GM19455 (cell line): ENCODE results near the gene KIF20A.
"Not testable (repeated sequence)": the region's sequence is repeated elsewhere in the genome, so short reads cannot be mapped to it uniquely, and the experiment has no call there.

Source experiments
- ATAC-seq: cut with Tn5 transposase; IDR thresholded peaks from one replicate; pipeline ENCODE4 v1.9.1; 2021; ENCODE audit not compliant: unreplicated experiment

Gene KIF20A

DNA sequence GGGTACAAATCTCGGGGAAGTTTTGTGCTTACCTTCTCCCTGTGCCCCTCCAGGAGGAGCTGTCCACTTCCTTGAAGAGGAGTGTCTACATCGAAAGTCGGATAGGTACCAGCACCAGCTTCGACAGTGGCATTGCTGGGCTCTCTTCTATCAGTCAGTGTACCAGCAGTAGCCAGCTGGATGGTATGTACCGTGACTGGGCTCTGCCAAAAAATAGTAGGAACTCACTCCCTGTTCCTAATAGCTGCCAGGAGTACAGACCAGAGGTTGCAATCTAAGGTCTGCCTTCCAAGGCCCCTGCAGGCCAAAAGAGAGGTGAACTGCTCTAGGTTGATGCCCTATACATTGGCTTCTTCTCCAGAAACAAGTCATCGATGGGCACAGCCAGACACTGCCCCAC lies 3.9 kb downstream of the KIF20A start:
- no peak for ATAC-seq

DNA sequence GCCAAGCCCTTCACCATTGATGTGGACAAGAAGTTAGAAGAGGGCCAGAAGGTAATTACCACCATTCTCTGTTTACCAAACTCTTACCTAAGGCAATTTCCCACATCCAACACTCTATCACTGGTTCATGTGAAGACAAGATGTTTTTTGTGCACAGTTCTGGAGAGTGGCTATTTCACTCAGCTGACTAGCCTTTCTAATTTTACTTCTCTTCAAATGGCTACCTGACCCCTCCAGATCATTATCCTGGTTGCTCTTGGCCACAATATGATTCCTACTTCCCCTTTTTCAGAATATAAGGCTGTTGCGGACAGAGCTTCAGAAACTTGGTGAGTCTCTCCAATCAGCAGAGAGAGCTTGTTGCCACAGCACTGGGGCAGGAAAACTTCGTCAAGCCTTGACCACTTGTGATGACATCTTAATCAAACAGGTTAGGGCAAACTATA lies 7.1 kb downstream of the KIF20A start:
- ATAC-seq: no peak

DNA sequence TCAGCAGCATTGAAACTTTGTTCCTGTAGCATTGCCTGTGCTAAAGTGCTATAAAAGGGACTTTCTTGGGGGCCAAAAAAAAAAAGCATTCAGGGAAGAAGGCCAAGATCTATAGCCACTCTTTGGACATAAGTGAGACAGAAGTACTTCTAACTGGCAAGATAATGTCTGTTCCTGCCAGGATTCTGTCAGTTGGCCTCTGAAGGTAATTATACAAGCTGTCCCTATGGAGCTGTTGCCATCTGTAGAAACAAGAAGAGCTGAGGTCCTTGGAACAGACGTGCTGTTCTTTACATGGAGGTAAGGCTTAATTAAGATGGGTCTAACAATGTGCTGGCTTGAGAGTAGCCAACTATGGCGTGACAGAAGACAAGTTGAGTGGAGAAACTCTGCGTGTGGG lies 9.7 kb downstream of the KIF20A start:
- no peak for ATAC-seq

DNA sequence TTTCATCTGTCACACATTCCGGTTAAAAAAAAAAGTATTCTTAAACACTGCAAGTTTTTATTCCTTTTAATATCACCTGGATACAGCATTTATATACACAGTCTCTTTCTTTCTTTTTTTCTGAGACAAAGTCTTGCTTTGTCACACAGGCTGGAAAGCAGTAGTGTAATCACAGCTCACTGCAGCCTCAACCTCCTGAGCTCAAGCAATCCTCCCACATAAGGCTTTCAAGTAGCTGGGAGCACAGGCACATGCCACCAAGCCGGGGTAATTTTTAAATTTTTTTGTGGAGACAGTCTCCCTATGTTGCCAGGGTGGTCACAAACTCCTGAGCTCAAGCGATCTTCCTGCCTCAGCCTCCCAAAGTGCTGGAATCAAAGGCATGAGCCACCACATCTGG lies 13.9 kb downstream of the KIF20A start:
- no peak for ATAC-seq

DNA sequence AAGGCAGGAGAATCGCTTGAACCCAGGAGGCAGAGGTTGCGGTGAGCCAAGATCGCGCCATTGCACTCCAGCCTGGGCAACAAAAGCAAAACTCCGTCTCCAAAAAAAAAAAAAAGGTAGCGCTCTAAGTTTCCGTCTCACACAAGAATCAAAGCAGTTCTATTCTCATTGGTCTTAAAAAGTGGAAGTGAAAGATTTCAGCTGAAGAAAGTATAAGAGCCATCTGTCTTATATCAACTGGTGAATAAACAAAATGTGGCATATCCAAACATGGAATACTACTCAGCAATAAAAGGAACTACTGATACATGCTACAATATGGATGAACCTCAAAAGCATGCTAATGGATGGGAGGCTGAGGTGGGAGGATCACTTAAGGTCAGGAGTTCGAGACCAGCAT lies 14.9 kb downstream of the KIF20A start:
- not testable (repeated sequence) for ATAC-seq

DNA sequence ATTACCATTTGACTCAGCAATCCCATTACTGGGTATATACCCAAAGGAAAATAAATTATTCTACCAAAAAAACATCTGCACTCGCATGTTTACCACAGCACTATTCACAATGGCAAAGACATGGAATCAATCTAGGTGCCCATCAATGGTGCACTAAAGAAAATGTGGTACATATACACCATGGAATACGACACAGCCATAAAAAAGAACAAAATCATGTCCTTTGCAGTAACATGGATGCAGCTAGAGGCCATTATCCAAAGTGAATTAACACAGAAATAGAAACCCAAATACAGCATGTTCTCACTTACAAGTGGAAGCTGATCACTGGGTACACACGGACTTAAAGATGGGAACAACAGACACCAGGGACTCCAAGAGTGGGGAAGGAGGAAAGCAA lies 32.1 kb downstream of the KIF20A start:
- ATAC-seq: no peak

DNA sequence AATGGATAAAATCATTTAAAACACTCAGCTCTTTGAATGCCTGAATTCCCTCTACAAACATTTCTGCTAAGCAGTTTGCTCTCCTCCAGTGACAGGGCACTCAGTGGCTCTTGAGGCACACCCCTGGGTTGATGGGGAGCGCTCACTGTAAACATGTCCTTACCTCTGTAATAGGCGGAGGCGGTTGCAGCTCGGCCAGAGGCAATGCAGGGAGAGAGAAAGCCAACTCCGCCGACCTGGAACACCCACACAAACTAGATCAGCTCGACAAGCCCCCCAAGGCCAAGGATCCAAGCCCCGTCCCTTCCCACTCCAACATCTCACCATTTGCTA lies 33.9 kb downstream of the KIF20A start:
- ATAC-seq: peak; percentile 19

DNA sequence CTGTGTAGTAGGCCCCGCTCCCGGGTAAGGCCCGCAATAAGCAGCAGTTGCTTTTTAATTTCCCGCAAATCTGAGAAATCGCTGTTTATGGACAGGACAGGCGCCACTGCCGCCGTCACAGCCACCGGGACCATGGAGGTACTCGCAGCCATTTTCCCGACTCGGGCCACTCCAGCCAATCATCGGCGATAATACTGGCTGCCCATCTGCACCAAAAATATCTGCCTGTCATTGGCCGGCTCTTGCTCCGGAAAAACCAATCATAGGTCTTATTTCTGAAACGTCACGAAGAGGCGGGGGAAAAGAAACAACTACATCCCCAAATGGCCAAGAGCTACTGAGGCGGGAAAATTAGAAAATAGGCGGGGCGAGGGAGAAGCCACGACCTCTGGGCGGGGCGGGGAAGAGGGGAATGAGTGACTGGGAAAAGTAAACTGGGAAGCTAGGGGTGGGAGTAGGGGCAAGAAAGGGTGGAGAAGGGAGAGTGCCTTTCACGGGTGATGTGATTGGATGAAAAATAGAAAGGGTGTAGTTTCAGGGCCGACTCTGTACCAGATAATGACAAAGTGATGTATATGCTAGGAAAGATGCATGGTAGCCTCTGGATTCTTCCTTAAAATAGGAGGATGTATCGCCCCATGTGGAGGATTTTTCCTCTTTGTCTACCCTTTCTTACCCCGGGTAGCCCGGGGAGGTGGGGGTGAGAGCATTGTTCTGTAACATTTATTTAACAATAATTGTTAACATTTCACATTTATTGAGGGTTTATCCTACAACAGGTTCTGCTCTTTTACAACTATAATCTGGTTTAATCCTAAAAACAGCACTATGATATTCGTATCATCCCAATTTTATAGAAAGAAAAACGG lies 34.5 kb downstream of the KIF20A start, which contains the start of gene CDC23:
Gene CDC23 (minus strand): TSS at position 163 of the 869 bp plus-strand sequence. CDS start 11 bp downstream, at position 152.
- peak; percentile 98 for ATAC-seq

DNA sequence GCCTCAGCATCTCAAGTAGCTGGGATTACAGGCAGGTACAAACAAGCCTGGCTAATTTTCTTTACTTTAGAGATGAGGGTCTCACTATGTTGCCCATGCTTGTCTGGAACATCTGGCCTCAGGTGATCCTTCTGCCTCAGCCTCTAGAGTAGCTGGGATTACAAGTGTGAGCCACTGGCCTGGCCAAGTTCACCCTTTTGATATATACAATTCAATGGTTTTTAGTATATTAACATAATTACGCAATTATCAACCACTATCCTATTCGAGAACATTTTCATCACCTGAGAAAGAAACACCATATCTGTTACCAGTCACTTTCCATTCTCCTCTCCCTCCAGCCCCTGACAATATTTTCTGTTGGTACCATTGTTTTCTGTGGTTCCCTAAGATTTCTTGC lies 37.9 kb downstream of the KIF20A start:
- no peak for ATAC-seq

DNA sequence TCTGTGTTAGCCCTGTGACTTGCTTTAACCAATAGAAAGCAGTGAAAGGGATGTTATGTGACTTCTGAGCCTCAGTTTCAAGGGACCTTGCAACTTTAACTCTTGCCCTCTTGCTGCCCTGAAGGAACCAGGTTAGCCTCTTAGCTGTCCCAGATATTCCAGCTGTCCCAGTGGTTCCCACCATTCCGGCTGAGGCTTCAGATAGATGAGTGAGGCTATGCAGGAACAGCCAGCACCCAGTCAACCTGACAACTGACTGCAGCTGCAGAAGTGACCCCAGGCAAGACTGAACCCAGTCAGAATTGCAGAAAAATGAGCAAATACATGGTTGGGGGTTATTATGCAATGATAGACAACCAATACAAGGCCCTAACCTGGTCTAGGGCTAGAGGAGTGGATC lies 44.6 kb downstream of the KIF20A start:
- no peak for ATAC-seq

DNA sequence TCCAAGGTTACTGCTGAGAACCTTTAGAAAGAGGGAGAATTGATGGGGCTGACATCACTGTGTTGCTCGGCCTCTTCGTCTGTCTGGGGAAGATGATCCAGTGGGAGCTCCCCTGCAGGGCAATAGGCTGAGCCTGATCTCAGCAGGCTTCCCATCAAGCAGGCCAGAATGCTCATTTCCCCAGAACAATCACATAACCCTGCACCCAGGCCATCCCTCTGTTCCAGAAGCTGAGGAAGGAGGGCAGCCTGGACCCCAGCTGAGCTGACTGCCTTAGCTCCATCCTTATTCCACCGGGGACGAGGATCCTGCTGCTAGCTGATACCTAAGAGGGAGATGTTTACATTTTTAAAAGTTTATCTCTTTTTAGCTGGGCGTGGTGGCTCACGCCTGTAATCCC lies 45.8 kb downstream of the KIF20A start:
- no peak for ATAC-seq

DNA sequence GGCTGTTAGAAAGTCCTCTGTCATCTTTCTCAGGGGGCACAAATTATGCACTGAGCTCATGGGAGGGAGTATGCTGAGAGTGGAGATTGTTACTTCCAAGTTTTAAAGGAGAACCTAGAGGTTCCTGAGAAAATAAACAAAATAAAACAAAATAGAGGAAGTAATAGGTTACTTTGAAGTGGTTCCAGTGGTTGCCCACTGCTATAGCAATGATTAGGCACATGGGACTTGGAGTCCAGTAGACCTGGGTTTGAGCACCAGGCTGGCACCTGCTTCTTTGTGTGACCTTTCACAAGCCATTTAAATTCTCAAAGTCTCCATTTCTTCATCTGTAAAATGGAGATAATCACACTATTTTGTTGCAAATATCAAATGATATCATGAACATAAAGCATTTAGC lies 48.0 kb downstream of the KIF20A start:
- ATAC-seq: no peak

DNA sequence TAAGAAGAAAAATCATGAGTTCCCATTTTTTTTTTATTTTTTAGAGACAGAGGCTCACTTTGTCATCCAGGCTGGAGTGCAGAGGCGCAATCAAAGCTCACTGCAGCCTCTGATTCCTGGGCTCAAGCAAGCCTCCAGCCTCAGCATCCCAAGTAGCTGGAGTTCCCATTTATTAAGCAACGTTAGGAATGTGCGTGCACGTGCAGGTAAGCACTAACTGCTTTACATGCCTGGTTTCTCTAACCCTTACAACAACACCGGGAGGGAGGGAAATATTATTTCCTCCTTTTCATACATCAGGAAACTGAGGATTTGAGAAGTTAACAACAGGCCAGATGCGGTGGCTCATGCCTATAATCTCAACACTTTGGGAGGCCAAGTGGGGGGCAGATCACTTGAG lies 50.5 kb downstream of the KIF20A start:
- ATAC-seq: no peak

DNA sequence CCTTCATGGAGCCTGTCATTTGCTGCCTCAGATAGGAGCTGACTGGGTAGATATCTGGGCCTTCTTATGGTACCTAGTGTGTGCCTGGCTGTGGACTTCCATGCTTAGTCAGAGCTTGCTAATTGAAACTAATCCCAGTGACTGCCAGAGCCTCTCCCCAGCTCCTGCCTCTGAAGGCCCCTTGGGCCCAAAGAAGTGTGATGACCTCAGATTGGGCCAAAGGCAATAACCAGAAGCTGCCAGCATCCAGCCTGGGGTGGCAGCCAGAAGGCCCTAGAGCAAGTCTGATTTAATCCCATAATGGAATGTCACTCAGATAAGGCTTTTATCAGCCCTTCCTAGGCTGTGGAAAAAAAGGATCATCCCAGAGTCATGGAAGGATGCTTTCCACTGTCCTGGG lies 51.3 kb downstream of the KIF20A start:
- ATAC-seq: no peak

DNA sequence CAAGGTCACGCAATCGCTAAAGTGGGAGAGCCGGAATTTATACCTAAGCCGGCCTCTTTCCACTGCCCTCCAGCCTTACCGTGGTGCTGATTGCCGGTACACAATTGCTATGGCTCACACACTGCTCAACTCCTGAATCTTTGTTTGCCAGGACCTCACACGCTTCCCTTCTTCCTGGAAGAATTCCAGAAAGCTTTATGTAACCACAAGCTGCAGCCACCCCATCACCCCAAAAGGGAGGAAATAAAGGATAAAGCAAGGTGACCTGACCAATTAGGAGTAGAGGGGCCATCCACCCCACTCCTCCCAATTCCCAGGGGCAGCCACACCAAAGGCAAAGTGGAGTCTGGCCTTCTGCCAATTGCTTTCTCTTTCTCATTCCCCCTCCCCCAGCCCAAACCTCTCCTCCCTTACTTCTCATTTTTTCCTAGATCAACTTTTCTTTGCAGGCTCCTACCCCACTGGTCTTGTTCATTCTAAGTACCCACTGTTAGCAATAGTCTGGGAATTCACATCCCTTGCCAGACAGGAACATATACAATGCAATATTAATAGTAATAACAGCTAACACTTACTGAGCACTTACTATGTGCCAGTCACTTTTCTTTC lies 52.2 kb downstream of the KIF20A start:
- ATAC-seq: no peak

DNA sequence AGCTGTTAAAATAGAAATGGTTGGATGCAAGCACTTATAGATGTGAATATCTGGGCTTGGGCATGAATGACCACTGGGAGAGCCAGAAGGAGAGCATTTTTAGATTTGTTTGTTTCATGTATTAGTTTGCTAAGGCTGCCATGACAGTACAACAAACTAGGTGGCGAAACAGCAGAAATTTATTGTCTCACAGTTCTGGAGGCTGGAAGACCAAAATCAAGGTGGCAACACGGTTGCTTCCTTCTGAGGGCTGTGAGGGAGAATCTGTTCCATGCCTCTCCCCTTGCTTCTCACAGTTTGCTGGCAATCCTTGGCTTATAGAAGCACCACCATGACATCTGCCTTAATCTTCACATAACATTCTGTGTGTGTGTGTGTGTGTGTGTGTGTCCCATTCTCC lies 54.4 kb downstream of the KIF20A start:
- no peak for ATAC-seq

DNA sequence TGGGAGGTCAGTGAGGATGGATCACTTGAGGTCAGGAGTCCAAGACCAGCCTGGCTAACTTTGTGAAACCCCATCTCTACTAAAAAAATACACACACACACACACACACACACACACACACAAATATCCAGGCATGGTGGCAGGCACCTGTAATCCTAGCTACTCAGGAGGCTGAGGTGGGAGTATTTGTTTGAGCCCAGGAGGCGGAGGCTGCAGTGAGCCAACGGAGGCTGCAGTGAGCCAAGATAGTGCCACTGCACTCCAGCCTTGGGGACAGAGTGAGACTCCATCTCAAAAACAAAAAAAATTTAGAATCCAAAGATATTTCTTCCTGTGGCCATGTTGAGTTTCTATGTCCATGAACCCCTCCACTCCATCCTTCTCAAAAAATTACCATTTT lies 55.7 kb downstream of the KIF20A start:
- ATAC-seq: no peak
